ENCODE results near the gene PDE4A.
"Not testable (repeated sequence)": the region's sequence is repeated elsewhere in the genome, so short reads cannot be mapped to it uniquely, and the experiment has no call there.

The PDE4A gene

DNA sequence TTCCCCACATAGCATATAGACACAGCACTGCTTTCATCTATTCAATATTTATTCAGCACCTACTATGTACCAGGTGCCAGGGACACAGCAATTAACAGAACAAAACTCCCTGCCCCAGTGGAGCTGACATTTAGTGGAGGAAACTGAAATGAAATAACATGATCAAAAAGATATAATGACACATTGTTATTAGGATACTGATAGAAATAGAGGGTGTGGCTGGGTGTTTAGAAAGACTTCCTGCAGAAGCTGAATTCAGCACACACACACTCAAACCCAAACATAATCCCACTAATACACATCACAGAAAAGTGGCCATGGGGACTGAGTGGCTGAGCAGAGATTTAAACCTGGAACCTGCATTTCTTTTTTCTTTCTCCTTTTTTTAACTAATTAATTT lies 13.2 kb upstream of the PDE4A start:
- no peak for DNase-seq (ENCODE audit: low read depth, low spot score)
- no peak overlapping the region for H3K4me3 ChIP-seq (ENCODE audit: low read depth, low read length)
- ChIA-PET CTCF (interaction anchor here (1.6 to 41.8 kb wide), 6 partner anchors 9 to 144 kb away, joined by 4 to 1180 read pairs (median 136); partner anchors contain the start of genes ICAM1 and PDE4A), POLR2A (no interaction called here)
- TF ChIP-seq, protein P1, sequence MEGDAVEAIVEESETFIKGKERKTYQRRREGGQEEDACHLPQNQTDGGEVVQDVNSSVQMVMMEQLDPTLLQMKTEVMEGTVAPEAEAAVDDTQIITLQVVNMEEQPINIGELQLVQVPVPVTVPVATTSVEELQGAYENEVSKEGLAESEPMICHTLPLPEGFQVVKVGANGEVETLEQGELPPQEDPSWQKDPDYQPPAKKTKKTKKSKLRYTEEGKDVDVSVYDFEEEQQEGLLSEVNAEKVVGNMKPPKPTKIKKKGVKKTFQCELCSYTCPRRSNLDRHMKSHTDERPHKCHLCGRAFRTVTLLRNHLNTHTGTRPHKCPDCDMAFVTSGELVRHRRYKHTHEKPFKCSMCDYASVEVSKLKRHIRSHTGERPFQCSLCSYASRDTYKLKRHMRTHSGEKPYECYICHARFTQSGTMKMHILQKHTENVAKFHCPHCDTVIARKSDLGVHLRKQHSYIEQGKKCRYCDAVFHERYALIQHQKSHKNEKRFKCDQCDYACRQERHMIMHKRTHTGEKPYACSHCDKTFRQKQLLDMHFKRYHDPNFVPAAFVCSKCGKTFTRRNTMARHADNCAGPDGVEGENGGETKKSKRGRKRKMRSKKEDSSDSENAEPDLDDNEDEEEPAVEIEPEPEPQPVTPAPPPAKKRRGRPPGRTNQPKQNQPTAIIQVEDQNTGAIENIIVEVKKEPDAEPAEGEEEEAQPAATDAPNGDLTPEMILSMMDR (IDR thresholded peaks at IDR 0.05; ENCODE audit: insufficient read depth, low read length, missing control alignments) = no peak

DNA sequence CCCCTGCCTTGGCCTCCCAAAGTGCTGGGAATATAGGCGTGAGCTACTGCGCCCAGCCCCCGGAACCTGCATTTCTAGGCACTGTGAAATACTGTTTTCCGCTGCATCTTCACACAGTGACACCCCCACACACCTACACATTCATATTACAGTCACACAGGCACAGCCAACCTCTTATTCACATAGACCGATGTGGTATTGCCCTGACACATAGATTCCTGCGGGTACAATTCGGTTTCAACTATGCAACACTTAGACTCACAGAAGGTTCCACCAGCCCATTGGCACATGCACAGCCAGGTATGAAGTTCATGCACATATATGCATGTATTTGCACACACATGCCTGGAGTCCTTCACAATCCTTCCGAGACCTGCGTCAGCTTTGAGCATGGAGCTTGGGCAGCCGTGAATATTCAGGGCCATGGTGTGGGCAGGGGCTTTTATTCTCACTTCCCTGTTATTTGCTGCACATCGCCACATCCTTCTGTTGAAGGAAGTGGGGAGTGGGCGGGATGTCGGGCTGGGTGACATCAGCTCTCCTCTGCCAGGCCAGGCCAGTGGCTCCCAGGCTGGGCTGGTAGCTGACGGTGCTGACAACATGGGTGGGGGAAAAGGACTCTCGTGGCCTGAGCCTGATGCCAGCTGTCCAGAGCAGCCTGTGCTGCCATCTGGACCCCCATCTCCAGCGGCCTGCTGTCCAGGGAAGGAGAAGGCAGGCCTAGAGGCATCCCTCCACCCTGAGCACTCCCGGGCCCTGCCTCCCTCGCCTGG lies 11.6 kb upstream of the PDE4A start:
- POLR2A ChIA-PET = no interaction called here
- no peak overlapping the region for H3K4me3 ChIP-seq (ENCODE audit: low read depth, low read length)
- TF ChIP-seq, protein P1 (IDR thresholded peaks at IDR 0.05; ENCODE audit: insufficient read depth, low read length, missing control alignments) = no peak
- CTCF ChIA-PET = interaction anchor here (1.3 to 20.1 kb wide), 5 partner anchors 7 to 159 kb away, joined by 3 to 392 read pairs (median 8); partner anchors contain the start of gene PDE4A
- DNase-seq (ENCODE audit: low read depth, low spot score) = no peak

DNA sequence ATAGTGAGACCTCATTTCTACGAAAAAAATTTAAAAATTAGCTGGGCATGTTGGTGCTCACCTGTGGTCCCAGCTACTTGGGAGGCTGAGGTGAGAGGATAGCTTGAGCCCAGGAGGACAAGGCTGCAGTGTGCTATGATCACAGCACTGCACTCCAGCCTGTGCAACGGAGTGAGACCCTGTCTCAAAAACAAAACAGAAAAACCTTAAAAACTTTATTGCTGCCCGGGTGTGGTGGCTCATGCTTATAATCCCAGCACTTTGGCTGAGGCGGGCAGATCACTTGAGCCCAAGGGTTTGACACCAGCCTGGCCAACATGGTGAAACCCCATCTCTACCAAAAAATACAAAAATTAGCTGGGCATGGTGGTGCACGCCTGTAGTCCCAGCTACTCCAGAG lies 9.1 kb upstream of the PDE4A start:
- POLR2A ChIA-PET; H3K4me3 ChIP-seq (ENCODE audit: low read depth, low read length); DNase-seq (ENCODE audit: low read depth, low spot score): not testable (repeated sequence)
- CTCF ChIA-PET = interaction anchor here (1.5 to 20.1 kb wide), 3 partner anchors 10 to 25 kb away, joined by 5 to 392 read pairs (median 13); partner anchors contain the start of gene PDE4A

DNA sequence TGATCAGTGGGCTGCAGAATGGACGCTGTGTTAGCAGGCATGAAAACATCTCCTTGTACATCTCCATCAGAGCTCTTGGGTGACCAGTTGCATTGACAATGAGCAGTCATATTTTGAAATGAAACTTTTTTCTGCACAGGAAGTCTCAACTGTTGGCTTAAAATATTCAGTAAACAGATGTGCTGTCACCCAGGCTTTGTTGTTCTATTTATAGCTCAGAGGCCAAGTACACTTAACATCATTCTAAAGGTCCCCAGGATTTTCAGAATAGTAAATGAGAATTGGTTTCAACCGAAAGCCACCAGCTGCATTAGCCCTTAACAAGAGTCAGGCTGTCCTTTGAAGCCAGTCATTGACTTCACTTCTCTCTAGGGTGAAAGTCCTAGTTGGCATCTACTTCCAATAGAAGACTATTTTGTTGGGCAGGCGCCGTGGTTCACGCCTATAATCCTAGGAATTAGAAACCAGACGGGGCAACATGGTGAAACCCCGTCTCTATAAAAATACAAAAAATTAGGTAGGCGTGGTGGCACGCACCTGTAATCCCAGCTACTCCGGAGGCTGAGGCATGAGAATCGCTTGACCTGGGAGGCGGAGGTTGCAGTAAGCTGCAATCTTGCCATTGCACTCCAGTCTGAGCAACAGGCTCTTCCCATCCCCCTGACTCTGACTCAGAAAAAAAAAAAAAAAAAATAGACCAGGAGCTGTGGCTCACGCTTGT lies 7.9 kb upstream of the PDE4A start:
- H3K4me3 ChIP-seq (ENCODE audit: low read depth, low read length) = no peak overlapping the region
- CTCF ChIA-PET = interaction anchor here (0.6 to 20.1 kb wide), 7 partner anchors 7 to 365 kb away, joined by 3 to 392 read pairs (median 5); partner anchors contain the start of genes CDC37, ICAM1 and PDE4A
- POLR2A ChIA-PET = no interaction called here
- no peak for DNase-seq (ENCODE audit: low read depth, low spot score)
- TF ChIP-seq, protein P1 (IDR thresholded peaks at IDR 0.05; ENCODE audit: insufficient read depth, low read length, missing control alignments) = no peak

DNA sequence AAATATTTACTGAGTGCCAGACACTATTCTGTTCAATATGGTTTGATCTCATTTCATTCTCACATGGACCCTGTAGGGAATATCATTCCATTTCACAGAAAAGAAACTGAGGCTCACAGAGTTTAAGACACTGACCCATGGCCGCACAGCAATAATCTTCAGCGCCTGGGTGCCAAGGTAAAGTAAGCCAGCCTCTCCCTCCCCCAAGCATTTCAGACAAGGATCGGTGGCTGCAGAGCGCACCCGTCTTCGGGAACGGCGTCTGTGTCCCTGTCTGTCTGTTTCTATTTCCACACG lies 4.3 kb upstream of the PDE4A start:
- peak overlapping the region; percentile 64 for H3K4me3 ChIP-seq (ENCODE audit: low read depth, low read length)
- TF ChIP-seq, protein P1 (IDR thresholded peaks at IDR 0.05; ENCODE audit: insufficient read depth, low read length, missing control alignments) = no peak
- DNase-seq (ENCODE audit: low read depth, low spot score) = no peak
- ChIA-PET POLR2A (interaction anchor here (1.5 kb wide), 1 partner anchor 10 kb away, joined by 6 read pairs; no protein-coding TSS in a partner anchor), CTCF (interaction anchor here (0.6 to 20.1 kb wide), 28 partner anchors 10 to 319 kb away, joined by 3 to 392 read pairs (median 3); partner anchors contain the start of genes CDC37, ICAM1 and PDE4A)

DNA sequence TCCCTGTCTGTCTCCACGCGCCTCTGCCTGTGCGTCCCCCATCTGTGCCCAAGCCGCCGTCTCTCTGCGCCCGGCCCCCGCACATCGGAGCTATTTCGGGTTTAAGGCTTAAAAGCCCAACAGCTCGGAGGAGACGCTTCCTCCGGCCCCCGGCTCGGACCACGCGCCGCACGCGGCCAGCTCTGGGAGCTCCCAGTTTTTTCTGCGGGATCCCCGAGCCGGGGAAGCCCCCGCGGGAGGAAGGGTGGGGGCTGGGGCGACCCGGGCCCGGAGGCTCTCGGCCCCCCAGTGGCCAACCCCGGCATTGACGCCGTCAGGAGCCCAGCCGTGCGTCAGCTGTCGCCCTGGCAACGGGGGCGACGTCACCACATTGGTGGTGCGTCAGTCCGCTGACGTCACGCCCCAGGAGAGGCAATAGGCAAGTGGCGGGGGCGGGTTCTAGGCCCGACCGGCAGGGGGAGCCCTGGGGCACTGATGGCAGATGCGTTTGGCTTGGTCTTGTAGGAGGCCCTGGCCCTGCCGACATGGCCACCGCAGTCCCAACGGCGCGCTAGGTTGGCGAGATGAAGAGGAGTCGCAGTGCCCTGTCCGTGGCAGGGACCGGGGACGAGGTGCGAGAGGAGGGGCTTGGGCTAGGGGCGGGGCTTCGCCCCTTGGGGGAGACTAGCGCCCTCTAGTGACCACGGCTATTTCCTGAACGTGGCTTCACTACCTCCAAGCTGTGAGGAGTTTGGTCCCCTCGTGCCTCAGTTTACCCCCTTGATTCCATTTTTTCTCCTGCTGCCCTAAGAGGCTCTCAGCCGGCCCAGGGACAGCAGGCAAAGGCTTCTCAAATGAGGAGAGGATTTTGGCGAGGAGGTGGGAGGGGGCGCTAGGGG lies 3.7 kb upstream of the PDE4A start:
- no peak for DNase-seq (ENCODE audit: low read depth, low spot score)
- peak overlapping the region; percentile 64 for H3K4me3 ChIP-seq (ENCODE audit: low read depth, low read length)
- TF ChIP-seq, protein P1 (IDR thresholded peaks at IDR 0.05; ENCODE audit: insufficient read depth, low read length, missing control alignments) = peak; percentile 83
- ChIA-PET CTCF (interaction anchor here (0.6 to 20.1 kb wide), 31 partner anchors 10 to 320 kb away, joined by 3 to 392 read pairs (median 3); partner anchors contain the start of genes CDC37, ICAM1, MRPL4 and PDE4A), POLR2A (interaction anchor here (0.6 to 1.5 kb wide), 2 partner anchors 11 to 36 kb away, joined by 3 to 6 read pairs; partner anchors contain the start of gene TYK2)

Measured in AG04449 (cell line).